ENCODE data around the gene ISM2.
"Not testable (repeated sequence)": the region's sequence is repeated elsewhere in the genome, so short reads cannot be mapped to it uniquely, and the experiment has no call there.

ISM2 gene

DNA sequence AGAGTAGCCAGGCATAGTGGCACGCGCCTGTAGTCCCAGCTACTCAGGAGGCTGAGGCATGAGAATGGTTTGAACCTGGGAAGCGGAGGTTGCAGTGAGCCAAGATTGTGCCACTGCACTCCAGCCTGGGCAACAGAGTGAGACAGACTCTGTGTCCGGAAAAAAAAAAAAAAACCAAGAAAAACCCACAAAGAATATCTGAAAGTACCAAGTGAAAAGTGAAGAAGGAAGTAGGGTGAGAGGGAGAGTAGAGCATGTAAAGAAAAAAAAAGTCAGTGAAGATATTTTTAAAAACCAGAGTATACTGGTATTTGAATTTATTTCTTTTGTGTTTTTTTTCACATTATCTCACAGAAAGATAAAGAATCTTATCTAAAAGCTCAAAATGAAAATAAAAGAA lies 43.3 kb upstream of the ISM2 start:
- Histone ChIP-seq H3K9ac (ENCODE audit: low read depth, low read length) (no peak overlapping the region), H3K36me3 (ENCODE audit: insufficient read depth, low read length) (peaks cover 8% of the 10 kb centered on the region; the same call in 1 of the 2 replicates), H3K4me2 (ENCODE audit: insufficient read depth, low read length) (no peak overlapping the region), H3K9me3 (ENCODE audit: insufficient read depth, low read length, severe bottlenecking) (no peaks in the 10 kb centered on the region), H3K27me3 (ENCODE audit: insufficient read depth, low read length, poor library complexity) (no peaks in the 10 kb centered on the region), H2AFZ (ENCODE audit: low read depth, low read length) (no peak overlapping the region), H3K27ac (ENCODE audit: low read length) (no peak overlapping the region), H3K4me3 (ENCODE audit: low read depth in 1 of 2, low read length in 2 of 2) (no peak overlapping the region), H4K20me1 (ENCODE audit: insufficient read depth, low read length) (no peaks in the 10 kb centered on the region), H3K4me1 (ENCODE audit: insufficient read depth, low read length) (no peaks in the 10 kb centered on the region), H3K79me2 (ENCODE audit: insufficient read depth, low read length) (no peaks in the 10 kb centered on the region)
- ATAC-seq (ENCODE audit: insufficient read depth, low read depth) (no peak), DNase-seq (no peak)
- TF ChIP-seq EZH2 (IDR thresholded peaks at IDR 0.05; ENCODE audit: borderline replicate concordance, low read depth, low read length, severe bottlenecking): no peak
- TF ChIP-seq, protein P1, sequence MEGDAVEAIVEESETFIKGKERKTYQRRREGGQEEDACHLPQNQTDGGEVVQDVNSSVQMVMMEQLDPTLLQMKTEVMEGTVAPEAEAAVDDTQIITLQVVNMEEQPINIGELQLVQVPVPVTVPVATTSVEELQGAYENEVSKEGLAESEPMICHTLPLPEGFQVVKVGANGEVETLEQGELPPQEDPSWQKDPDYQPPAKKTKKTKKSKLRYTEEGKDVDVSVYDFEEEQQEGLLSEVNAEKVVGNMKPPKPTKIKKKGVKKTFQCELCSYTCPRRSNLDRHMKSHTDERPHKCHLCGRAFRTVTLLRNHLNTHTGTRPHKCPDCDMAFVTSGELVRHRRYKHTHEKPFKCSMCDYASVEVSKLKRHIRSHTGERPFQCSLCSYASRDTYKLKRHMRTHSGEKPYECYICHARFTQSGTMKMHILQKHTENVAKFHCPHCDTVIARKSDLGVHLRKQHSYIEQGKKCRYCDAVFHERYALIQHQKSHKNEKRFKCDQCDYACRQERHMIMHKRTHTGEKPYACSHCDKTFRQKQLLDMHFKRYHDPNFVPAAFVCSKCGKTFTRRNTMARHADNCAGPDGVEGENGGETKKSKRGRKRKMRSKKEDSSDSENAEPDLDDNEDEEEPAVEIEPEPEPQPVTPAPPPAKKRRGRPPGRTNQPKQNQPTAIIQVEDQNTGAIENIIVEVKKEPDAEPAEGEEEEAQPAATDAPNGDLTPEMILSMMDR (IDR thresholded peaks at IDR 0.05; ENCODE audit: borderline replicate concordance, extremely low read depth, low read length, poor library complexity, severe bottlenecking): no peak

DNA sequence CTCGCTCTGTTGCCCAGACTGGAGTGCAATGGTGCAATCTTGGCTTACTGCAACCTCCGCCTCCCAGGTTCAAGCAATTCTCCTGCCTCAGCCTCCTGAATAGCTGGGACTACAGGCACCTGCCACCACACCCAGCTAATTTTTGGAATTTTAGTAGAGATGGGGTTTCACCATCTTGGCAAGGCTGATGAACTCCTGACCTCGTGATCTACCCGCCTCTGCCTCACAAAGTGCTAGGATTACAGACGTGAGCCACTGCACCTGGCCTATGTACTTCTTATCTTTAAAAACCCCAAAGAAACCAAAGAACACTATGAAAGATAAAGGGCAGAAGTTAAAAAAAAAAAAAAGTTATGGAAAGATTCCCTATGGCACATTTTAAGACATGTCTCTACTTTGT lies 38.3 kb upstream of the ISM2 start:
- not testable (repeated sequence) for H3K4me2 ChIP-seq (ENCODE audit: insufficient read depth, low read length); ATAC-seq (ENCODE audit: insufficient read depth, low read depth); H3K27me3 ChIP-seq (ENCODE audit: insufficient read depth, low read length, poor library complexity); H3K27ac ChIP-seq (ENCODE audit: low read length); H4K20me1 ChIP-seq (ENCODE audit: insufficient read depth, low read length); H3K79me2 ChIP-seq (ENCODE audit: insufficient read depth, low read length); DNase-seq; H3K4me1 ChIP-seq (ENCODE audit: insufficient read depth, low read length); H3K36me3 ChIP-seq (ENCODE audit: insufficient read depth, low read length); H3K4me3 ChIP-seq (ENCODE audit: low read depth in 1 of 2, low read length in 2 of 2); H2AFZ ChIP-seq (ENCODE audit: low read depth, low read length); H3K9me3 ChIP-seq (ENCODE audit: insufficient read depth, low read length, severe bottlenecking); H3K9ac ChIP-seq (ENCODE audit: low read depth, low read length)

DNA sequence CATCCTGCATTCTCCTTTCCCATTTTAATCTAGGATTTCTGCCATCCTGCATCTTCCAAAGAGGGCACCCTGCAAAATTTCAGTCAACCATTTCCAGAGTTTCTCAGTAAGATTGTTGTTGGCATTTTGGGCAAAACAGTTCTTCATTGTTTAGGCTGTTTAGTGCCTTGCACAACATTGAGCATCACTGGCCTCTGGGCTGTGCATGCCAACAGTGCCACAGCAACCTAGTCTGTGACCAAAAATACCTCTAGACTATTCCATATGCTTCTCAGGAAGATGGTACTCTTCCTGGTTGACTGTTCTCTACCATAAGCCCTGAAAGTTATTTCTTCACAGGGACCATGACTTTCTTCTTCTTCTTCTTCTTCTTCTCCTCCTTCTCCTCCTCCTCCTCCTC lies 32.5 kb upstream of the ISM2 start:
- Histone ChIP-seq H3K79me2 (ENCODE audit: insufficient read depth, low read length) (no peaks in the 10 kb centered on the region), H2AFZ (ENCODE audit: low read depth, low read length) (no peak overlapping the region), H3K27ac (ENCODE audit: low read length) (no peak overlapping the region), H4K20me1 (ENCODE audit: insufficient read depth, low read length) (no peaks in the 10 kb centered on the region), H3K27me3 (ENCODE audit: insufficient read depth, low read length, poor library complexity) (no peaks in the 10 kb centered on the region), H3K4me2 (ENCODE audit: insufficient read depth, low read length) (no peak overlapping the region), H3K4me3 (ENCODE audit: low read depth in 1 of 2, low read length in 2 of 2) (no peak overlapping the region), H3K9ac (ENCODE audit: low read depth, low read length) (no peak overlapping the region), H3K36me3 (ENCODE audit: insufficient read depth, low read length) (no peaks in the 10 kb centered on the region), H3K9me3 (ENCODE audit: insufficient read depth, low read length, severe bottlenecking) (no peaks in the 10 kb centered on the region), H3K4me1 (ENCODE audit: insufficient read depth, low read length) (no peaks in the 10 kb centered on the region)
- no peak for ATAC-seq (ENCODE audit: insufficient read depth, low read depth)
- TF ChIP-seq, protein P1 (IDR thresholded peaks at IDR 0.05; ENCODE audit: borderline replicate concordance, extremely low read depth, low read length, poor library complexity, severe bottlenecking): no peak
- no peak for TF ChIP-seq EZH2 (IDR thresholded peaks at IDR 0.05; ENCODE audit: borderline replicate concordance, low read depth, low read length, severe bottlenecking)
- no peak for DNase-seq

DNA sequence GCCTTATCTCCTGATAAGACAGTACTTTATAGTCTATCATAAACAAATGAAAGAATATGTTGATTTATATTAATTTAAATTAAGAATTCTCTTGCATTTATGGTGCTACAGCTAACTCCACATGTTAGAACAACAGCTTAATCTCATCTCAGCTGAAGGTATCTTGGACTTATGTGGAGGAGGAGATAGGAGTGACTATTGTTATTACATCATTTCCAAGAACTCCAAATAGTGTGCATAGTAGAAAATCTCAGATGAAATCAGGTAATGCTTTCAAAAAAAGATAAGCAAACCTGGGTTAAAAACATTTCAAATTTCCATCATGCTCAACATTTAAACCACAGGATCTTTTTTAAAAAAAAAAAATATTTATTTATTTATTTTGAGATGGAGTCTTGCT lies 31.3 kb upstream of the ISM2 start:
- Histone ChIP-seq H4K20me1 (ENCODE audit: insufficient read depth, low read length) (no peaks in the 10 kb centered on the region), H3K36me3 (ENCODE audit: insufficient read depth, low read length) (no peaks in the 10 kb centered on the region), H3K27ac (ENCODE audit: low read length) (no peak overlapping the region), H3K79me2 (ENCODE audit: insufficient read depth, low read length) (no peaks in the 10 kb centered on the region), H3K9ac (ENCODE audit: low read depth, low read length) (no peak overlapping the region), H3K4me2 (ENCODE audit: insufficient read depth, low read length) (no peak overlapping the region), H3K4me3 (ENCODE audit: low read depth in 1 of 2, low read length in 2 of 2) (no peak overlapping the region), H2AFZ (ENCODE audit: low read depth, low read length) (no peak overlapping the region), H3K27me3 (ENCODE audit: insufficient read depth, low read length, poor library complexity) (no peaks in the 10 kb centered on the region), H3K9me3 (ENCODE audit: insufficient read depth, low read length, severe bottlenecking) (no peaks in the 10 kb centered on the region), H3K4me1 (ENCODE audit: insufficient read depth, low read length) (no peaks in the 10 kb centered on the region)
- no peak for TF ChIP-seq EZH2 (IDR thresholded peaks at IDR 0.05; ENCODE audit: borderline replicate concordance, low read depth, low read length, severe bottlenecking)
- TF ChIP-seq, protein P1 (IDR thresholded peaks at IDR 0.05; ENCODE audit: borderline replicate concordance, extremely low read depth, low read length, poor library complexity, severe bottlenecking): no peak
- DNase-seq (no peak), ATAC-seq (ENCODE audit: insufficient read depth, low read depth) (no peak)

Measured in DND-41 (cell line).